CD4-positive, alpha-beta T cell treated with Interleukin-4 for 4 hours (primary cell): ENCODE measurements around the gene CXXC1.
"Not testable (repeated sequence)": the region's sequence is repeated elsewhere in the genome, so short reads cannot be mapped to it uniquely, and the experiment has no call there.

Experiments used
- DNase-seq: peaks from one replicate; pipeline ENCODE4 v3.0.0-alpha.2; 2020

Gene CXXC1

DNA sequence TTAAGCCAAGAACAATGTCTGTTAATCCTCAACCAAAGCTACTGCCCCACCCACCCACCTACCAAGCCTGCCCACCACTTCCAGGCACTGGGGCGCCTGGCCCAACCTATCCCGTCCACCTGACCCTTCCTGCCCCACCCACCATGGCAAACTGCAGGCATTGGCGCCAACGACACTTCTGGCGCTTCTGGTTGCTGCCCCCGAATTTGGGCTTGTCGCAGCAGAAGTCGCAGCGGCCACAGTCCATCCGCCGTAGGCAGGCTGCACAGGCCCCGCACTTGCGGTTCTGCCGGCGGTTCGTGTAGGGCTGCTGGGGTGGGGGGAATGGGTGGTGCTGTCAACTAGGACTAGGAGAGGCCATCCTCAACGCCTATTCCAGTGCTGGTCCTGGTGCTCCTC lies 13.4 kb downstream of the CXXC1 start:
- no peak for DNase-seq

DNA sequence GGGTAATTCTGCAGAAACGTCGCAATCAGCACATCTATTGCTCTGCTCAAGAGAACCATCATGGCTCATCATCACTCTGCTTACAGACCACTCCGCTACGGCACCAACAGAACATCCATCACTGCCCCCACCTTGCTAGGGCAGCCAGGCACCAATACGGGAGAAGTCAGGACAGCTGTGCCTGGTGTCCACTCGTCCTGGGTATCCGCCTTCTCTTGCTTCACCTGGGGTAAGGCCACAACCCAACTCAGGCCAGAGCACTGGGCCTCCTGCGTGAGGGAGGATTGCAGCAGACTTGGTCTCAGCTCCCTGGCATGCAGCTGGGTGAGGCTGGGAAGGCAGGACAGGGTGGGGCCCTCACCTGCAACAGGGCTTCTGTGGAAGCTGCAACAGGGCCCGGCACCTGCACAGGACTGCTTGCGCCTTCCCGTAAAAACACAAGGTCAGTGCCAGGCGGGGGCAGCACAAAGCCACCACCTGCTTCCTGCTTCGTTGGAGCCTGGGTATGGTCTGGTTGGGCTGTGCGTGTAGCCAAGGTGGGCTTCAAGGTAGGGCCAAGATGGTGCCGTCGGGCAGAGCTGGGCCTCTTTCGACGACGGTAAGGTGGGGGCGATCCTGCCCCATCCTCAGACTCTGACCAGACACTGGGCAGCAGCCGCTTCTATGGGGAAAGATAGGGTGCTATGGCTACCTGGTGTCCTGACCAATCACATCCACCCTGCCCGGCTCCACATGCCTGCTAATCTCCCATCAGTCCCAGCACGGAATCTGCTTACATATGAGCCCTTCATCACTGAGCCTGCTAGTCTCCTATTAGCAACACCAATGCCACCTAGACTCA lies 14.1 kb downstream of the CXXC1 start:
- DNase-seq: no peak

DNA sequence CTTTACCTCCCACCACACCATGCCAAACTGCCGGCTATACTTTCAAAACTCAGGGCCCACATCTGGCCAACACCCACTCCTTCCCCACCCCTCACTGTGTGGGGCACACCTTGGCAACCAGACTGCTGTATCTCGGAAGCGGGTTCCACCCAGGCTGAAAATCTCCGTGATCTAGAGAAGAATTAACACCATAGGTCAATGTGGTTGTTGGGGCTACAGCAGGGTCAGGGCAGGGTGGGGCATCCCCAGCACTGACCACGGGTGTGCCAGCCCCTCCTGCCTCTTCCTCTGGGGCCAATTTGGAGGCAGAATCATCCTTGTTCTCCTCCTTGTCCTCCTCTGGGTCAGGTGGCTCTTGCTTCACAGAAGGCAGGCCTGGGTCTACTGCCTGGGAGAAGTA lies 14.9 kb downstream of the CXXC1 start:
- DNase-seq: no peak

DNA sequence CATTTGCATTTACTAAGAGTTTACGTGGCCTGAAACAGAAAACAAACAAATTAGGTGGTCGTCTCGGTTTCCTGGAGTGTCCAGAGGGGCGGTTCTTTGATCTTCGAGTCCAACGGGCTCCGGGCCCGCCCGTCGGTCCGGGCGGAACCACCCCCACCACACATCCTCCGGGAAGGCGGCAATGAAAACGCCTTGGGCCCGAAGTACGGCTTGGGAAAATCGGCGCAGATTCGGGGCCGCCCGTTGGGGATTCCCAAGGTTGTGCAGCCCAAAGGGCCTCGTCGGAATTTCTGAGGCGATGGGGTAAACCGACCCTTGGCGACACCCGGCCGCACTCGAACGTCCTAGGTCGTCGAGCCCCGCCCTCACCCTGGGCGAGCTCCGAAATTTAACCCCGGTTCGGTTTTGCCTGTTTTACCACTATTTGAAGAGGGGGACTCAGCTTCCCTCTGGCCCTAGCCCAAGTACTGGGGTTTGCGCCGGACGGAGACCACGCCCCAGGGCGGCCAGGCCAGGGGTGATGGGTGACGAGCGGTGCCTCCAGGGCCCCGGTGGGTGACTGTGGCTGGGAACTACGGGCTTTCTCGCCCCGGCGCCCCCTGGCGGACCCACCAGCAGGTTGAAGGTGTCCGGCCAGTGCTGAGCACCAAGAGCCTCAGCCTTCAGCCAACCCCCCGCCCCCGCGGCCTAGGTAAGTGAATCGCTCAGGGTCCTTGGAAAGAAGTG lies 19.3 kb downstream of the CXXC1 start:
- DNase-seq: peak; percentile 78

DNA sequence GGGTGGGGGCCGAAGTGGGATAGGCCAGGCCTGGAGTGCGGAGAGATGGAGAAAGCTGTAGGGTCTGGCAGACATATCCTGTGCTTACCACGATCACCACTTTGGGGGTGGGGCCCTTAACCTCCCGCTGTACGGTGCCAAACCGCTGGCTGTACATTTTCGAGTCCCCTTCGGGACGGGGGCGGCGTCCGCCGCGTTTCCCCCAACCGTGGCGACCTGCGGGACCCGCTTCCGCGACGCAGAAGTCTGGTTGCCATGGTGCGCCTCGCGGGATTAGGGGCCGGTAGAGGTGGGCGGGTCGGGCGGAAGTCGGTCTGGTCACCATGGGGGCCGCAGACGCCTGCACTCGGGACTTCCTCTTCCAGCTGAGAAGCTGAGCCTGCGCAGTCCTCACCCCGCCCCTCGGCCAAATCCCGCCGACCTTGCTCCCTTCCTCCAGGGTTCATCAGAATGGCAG lies 21.2 kb downstream of the CXXC1 start, which contains the start of gene CFAP53:
Gene CFAP53 (minus strand): TSS at position 248 of the 457 bp plus-strand sequence. CDS start 91 bp downstream, at position 157.
- peak; percentile 84 for DNase-seq

DNA sequence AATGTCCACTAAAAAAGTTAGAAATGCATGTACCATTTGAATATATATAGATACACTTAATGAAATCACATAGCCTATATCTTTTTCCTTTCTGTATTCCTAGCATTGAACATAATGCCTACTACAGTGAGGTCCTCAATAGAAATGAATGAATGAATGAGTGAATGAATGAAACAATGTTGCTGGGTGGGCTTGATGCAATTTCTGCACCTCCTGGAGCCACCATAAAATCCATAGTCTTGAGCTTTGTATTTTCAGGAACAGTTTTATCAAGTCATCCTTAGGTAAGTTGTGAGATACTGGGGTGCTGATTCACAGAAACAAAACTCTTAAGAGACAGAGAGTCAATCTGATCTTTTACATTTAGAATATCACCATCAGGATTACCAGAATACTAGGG lies 24.5 kb downstream of the CXXC1 start:
- DNase-seq: no peak

DNA sequence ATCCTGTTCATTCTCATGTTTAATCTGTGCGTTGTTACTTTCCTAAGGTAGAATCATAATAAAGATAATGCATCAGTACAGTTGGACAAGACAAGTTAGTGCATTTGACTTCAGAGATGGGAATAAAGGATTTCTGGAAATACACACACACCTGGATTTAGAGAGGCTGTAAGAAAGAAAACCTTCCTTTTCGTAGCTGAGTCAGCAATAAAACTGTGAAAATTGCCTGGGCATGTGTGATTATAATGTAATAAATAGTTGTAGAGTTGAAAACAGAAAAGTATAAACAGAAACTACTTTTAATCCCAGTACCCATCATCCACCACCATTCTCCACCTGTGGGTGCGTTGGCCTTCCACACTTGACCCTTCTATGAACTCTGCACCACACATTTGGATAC lies 36.6 kb downstream of the CXXC1 start:
- no peak for DNase-seq

DNA sequence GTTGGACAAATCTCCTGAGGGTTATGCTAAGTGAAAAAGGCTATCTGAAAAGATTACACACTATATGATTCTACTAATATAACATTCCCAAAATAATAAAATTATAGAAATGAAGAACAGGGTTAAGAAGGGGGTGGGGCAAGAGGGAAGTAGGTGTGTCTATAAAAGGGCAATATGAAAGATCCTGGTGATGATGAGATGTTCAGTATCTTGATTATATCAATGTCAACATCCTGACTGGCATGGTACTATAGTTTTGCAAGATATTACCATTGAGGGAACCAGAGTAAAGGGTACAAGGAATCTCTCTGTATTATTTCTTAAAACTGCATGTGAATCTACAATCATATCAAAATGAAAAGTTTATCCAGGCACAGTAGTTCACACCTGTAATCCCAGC lies 37.9 kb downstream of the CXXC1 start:
- DNase-seq: no peak

DNA sequence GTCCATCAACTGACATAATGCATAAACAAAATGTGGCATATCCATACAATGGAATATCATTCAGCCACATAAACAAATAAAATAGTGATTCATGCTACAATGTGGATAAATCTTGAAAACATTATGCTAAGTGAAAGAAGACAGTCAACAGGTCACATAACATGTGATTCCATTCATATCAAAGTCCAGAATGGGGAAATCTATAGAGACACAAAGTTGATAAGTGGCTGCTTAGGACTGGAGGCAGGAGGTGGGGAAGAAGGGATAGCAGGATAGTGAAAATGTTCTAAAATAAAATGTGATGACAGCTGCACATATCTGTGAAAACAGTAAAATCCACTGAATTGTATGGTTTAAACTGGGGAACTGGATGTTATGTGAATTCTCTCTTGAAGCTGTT lies 39.9 kb downstream of the CXXC1 start:
- DNase-seq: no peak

DNA sequence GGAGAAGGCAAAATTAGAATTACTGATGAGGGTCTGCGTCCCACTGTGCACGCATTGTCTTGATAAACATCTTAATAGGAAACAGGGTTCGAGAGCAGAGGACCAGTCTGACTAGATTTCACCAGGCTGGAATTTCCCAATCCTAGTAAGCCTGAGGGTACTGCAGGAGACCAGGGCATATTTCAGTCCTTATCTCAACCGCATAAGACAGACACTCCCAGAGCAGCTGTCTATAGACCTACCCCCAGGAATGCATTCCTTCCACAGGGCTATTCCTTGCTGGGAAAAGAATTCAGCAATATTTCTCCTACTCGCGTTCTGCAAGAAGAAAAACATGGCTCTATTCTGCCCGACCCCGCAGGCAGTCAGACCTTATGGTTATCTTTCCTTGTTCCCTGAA lies 45.7 kb downstream of the CXXC1 start:
- not testable (repeated sequence) for DNase-seq

DNA sequence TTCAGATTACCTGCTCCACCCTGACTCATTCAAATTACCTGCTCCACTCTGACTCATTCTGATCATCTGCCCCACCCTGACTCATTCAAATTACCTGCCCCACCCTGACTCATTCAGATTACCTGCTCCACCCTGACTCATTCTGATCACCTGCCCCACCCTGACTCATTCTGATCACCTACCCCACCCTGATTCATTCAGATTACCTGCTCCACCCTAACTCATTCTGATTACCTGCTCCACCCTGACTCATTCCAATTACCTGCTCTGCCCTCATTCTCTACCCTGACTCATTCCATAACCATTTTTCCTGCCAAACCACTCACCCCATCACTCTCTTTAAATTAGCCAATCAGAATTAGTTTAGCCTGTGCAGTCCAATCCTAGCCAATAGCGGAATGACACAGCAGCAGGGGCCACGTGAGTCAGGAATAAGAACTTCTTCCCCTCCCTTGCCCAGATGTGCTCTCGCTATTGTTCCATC lies 47.4 kb downstream of the CXXC1 start:
- peak; percentile 7 for DNase-seq

DNA sequence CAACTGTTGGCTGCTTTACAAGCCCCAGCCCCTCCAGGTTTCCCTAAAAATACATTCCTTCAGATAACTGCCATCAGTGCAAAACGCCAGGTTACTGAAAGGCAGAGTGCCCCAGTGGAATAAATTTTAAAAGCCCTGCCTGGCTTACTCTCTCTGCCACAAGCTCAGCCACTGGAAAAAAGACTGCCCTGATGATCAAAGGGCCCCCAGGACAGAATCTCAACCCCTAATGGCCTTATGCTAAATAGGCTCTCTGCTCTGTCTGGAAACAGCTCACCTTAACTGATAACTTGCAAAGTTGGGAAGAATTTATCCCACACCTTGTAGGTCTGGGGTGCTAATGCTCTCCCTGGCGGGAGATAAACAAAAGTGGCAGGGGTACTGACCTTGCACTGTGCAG lies 55.1 kb downstream of the CXXC1 start:
- DNase-seq: no peak
